Measurements from ENCODE around the gene SUFU. TPM values are rescaled to one million over a fixed set of nuclear protein-coding genes. Genes with fewer than 3 reads are reported as not detected.

SUFU gene
- total RNA-seq, 1 experiment from 2014 or later: 2.7 TPM

GRCh38 chr10:102492983-102493382 is 10.8 kb upstream of the SUFU start:
- ChIA-PET POLR2A (ENCODE audit: unreplicated experiment) (no interaction called here), CTCF (no interaction called here)
- intact Hi-C loops (cut with micrococcal nuclease): no loop called here

GRCh38 chr10:102493771-102494170 is 10.0 kb upstream of the SUFU start:
- ATAC-seq: no peak
- Histone ChIP-seq H2AFZ (ENCODE audit: low read length) (no peak overlapping the region), H3K9me3 (ENCODE audit: low read length) (no peaks in the 10 kb centered on the region), H3K9ac (ENCODE audit: low read length) (no peak overlapping the region), H3K36me3 (ENCODE audit: low read depth, low read length) (peaks cover 3% of the 10 kb centered on the region; the same call in 1 of the 2 replicates), H3K27me3 (ENCODE audit: low read length) (no peaks in the 10 kb centered on the region), H3K4me1 (ENCODE audit: insufficient read depth, low read length) (no peaks in the 10 kb centered on the region), H3F3A (ENCODE audit: low read length, unreplicated experiment) (no peaks in the 10 kb centered on the region), H3K4me2 (ENCODE audit: low read length) (no peak overlapping the region), H4K20me1 (ENCODE audit: low read length) (0 out of 2 replicates have a peak, but pooled peaks cover 4% of the 10 kb centered on the region), H3K9me2 (replicated peaks; ENCODE audit: low read length) (no peaks in the 10 kb centered on the region), H3K4me3 (ENCODE audit: low read length) (no peak overlapping the region), H3K79me2 (ENCODE audit: low read length) (peaks cover 54% of the 10 kb centered on the region), H3K27ac (ENCODE audit: low read length) (no peak overlapping the region)
- intact Hi-C loops (cut with micrococcal nuclease): no loop called here
- TF ChIP-seq EZH2phosphoT487 (IDR thresholded peaks at IDR 0.05; ENCODE audit: borderline replicate concordance, low read length) (no peak), EZH2 (IDR thresholded peaks at IDR 0.05; ENCODE audit: low read length, unreplicated experiment) (no peak), CTCF (conservative IDR thresholded peaks at IDR 0.05; ENCODE audit: low read depth, low read length) (no peak)
- POLR2A ChIA-PET (ENCODE audit: unreplicated experiment): no interaction called here
- DNase-seq: no peak
- BruUV-seq (replicated peaks): no TSS peak
- CTCF ChIA-PET: no interaction called here

More at GRCh38 chr10:102492983-102493382, 10.8 kb upstream of the SUFU start:
- Histone ChIP-seq H3K27me3 (ENCODE audit: low read length) (no peaks in the 10 kb centered on the region), H3K4me2 (ENCODE audit: low read length) (no peak overlapping the region), H3F3A (ENCODE audit: low read length, unreplicated experiment) (no peaks in the 10 kb centered on the region), H4K20me1 (ENCODE audit: low read length) (0 out of 2 replicates have a peak, but pooled peaks cover 4% of the 10 kb centered on the region), H3K36me3 (ENCODE audit: low read depth, low read length) (peaks cover 5% of the 10 kb centered on the region; the same call in 1 of the 2 replicates), H2AFZ (ENCODE audit: low read length) (no peak overlapping the region), H3K9ac (ENCODE audit: low read length) (no peak overlapping the region), H3K4me3 (ENCODE audit: low read length) (no peak overlapping the region), H3K79me2 (ENCODE audit: low read length) (peaks cover 46% of the 10 kb centered on the region), H3K9me2 (replicated peaks; ENCODE audit: low read length) (no peaks in the 10 kb centered on the region), H3K4me1 (ENCODE audit: insufficient read depth, low read length) (no peaks in the 10 kb centered on the region), H3K27ac (ENCODE audit: low read length) (no peak overlapping the region), H3K9me3 (ENCODE audit: low read length) (no peaks in the 10 kb centered on the region)
- TF ChIP-seq CTCF (conservative IDR thresholded peaks at IDR 0.05; ENCODE audit: low read depth, low read length) (no peak), EZH2 (IDR thresholded peaks at IDR 0.05; ENCODE audit: low read length, unreplicated experiment) (no peak), EZH2phosphoT487 (IDR thresholded peaks at IDR 0.05; ENCODE audit: borderline replicate concordance, low read length) (no peak)
- DNase-seq (no peak), ATAC-seq (no peak)
- BruUV-seq (replicated peaks): no TSS peak

GRCh38 chr10:102497545-102497944 is 6.2 kb upstream of the SUFU start:
- BruUV-seq (replicated peaks): no TSS peak

More at GRCh38 chr10:102497545-102497944, 6.2 kb upstream of the SUFU start:
- Histone ChIP-seq H3K4me3 (ENCODE audit: low read length) (no peak overlapping the region), H3K79me2 (ENCODE audit: low read length) (peaks cover 79% of the 10 kb centered on the region), H3K9me2 (replicated peaks; ENCODE audit: low read length) (no peaks in the 10 kb centered on the region), H4K20me1 (ENCODE audit: low read length) (peaks cover 15% of the 10 kb centered on the region; the same call in 1 of the 2 replicates), H2AFZ (ENCODE audit: low read length) (no peak overlapping the region), H3K9ac (ENCODE audit: low read length) (no peak overlapping the region), H3K4me2 (ENCODE audit: low read length) (no peak overlapping the region), H3K27me3 (ENCODE audit: low read length) (no peaks in the 10 kb centered on the region), H3K36me3 (ENCODE audit: low read depth, low read length) (no peaks in the 10 kb centered on the region), H3K27ac (ENCODE audit: low read length) (no peak overlapping the region), H3K9me3 (ENCODE audit: low read length) (no peaks in the 10 kb centered on the region), H3K4me1 (ENCODE audit: insufficient read depth, low read length) (0 out of 2 replicates have a peak, but pooled peaks cover 3% of the 10 kb centered on the region), H3F3A (ENCODE audit: low read length, unreplicated experiment) (no peaks in the 10 kb centered on the region)
- TF ChIP-seq CTCF (conservative IDR thresholded peaks at IDR 0.05; ENCODE audit: low read depth, low read length) (no peak), EZH2phosphoT487 (IDR thresholded peaks at IDR 0.05; ENCODE audit: borderline replicate concordance, low read length) (no peak), EZH2 (IDR thresholded peaks at IDR 0.05; ENCODE audit: low read length, unreplicated experiment) (no peak)
- intact Hi-C loops (cut with micrococcal nuclease): no loop called here
- ChIA-PET POLR2A (ENCODE audit: unreplicated experiment) (no interaction called here), CTCF (no interaction called here)
- ATAC-seq: no peak
- DNase-seq: no peak
